ENCODE measurements around the gene MIP.

- TF ChIP-seq, protein P1, sequence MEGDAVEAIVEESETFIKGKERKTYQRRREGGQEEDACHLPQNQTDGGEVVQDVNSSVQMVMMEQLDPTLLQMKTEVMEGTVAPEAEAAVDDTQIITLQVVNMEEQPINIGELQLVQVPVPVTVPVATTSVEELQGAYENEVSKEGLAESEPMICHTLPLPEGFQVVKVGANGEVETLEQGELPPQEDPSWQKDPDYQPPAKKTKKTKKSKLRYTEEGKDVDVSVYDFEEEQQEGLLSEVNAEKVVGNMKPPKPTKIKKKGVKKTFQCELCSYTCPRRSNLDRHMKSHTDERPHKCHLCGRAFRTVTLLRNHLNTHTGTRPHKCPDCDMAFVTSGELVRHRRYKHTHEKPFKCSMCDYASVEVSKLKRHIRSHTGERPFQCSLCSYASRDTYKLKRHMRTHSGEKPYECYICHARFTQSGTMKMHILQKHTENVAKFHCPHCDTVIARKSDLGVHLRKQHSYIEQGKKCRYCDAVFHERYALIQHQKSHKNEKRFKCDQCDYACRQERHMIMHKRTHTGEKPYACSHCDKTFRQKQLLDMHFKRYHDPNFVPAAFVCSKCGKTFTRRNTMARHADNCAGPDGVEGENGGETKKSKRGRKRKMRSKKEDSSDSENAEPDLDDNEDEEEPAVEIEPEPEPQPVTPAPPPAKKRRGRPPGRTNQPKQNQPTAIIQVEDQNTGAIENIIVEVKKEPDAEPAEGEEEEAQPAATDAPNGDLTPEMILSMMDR (conservative IDR thresholded peaks at IDR 0.05 in 1 of 2, IDR thresholded peaks at IDR 0.05 in 1 of 2; ENCODE audit: low read depth in 1 of 2, low read length in 2 of 2) = no peak
- no peak for TF ChIP-seq EZH2 (IDR thresholded peaks at IDR 0.05; ENCODE audit: low read length, missing control alignments)
Measured at GRCh38 chr12:56451147-56451546, 3.3 kb downstream of the MIP start.
